DMS53 treated with DMSO at 0.1 percent for 48 hours (cell line): ENCODE data around the gene PALLD.
"Not testable (repeated sequence)": the region's sequence is repeated elsewhere in the genome, so short reads cannot be mapped to it uniquely, and the experiment has no call there.

ENCODE experiments used
- DNase-seq: peaks from one replicate; lab custom pipeline; 2025; ENCODE audit not compliant: unreplicated experiment; lab: John Stamatoyannopoulos, UW

PALLD gene

DNA sequence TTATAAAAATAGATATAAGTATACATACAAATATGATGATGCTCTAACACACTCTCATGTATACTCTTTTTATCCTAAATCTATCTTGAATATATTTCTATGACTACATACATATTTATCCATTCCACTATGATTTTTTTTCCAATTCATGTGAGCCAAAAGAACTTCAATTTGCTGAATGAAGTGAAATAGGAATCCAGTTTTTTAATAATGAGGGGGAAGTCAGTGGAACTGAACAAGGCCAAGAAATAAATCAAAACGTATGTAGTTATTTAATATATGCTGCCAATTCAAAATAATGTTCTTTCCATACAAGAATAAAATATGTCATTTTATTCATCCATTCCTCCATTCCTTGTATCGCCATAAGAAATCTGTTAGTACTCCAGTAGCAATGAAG, 6.1 kb upstream of the PALLD start:
- DNase-seq, result no peak

DNA sequence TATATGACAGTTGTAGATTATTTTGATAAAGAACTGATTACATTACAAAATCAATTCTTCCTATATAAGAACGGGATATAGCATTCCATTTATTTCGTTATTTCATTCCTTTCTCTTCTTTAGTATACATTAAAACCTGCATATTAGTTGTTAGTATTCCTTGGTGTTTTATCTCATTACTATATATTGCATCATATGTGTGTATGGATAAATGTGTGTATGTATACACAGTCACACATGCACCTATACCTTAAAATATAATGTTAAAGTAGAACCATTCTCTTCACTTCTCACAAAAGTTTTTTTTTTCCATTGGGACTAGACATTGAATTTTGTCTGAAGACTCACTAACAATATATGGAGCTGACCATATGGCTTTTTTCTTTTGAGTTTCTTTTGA, 5.3 kb upstream of the PALLD start:
- DNase-seq, result no peak

DNA sequence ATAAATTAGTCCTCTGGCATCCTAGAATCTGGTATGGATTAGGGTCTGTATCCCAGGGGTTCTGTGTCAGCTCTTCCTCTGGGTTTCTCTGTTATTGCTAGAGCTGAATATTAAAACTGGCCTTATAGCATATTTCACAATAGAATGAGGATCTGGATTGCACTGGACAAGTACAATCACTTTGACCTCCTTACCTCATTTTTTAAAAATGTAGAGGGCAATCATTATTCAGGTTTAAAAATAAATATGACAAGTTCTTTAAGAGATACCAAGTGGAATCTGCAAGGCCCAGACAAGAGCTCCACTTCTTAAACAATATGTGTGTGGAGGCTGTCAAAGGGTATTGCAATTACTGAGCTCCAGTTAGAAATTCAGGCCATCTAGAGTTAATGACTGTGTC, 1.4 kb downstream of the PALLD start:
- DNase-seq, result no peak

- DNase-seq, result no peak
These were observed 2.4 kb downstream of the PALLD start for GRCh38 chr4:168499241-168499640.

- DNase-seq, result peak; percentile 81
These were observed 4.6 kb downstream of the PALLD start for GRCh38 chr4:168501407-168501806.

DNA sequence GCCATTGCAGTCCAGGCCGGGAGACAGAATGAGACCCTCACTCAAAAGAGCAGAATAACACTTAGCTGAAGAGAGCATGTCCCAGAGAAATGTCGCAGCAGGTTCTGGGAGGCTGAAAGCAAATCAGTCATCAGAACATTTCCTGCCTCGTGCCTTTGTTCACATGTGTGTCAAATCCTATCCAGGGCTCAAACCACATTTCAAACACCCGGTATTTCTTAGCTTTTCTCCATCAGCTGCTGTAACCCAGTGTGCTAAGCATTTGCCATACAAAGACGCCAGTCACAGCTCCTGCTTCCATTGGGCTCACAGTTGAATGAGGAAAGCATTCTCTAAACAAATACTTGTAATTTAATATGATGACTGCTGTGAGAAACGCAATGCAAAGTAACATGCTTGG, 6.0 kb downstream of the PALLD start:
- no peak for DNase-seq

- no peak for DNase-seq
These were observed 7.0 kb downstream of the PALLD start for GRCh38 chr4:168503652-168504362.

DNA sequence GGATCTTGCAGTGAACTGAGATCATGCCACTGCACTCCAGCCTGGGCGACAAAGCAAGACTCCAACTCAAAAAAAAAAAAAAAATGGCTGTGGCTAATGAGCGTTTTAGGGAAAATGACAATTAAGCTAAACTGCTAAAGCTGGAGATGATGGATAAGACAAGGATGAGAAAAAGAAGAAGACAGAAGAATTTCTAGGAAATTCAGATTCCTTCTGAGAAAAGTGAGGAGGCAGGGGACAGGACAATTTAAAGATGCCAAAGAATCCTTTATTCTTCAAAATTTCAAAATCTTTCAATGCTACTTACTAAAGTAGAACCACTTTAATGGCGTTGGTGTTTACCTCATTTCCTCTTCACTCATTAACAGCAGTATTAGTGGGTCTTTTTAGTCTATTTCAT, 7.7 kb downstream of the PALLD start:
- no peak for DNase-seq

DNA sequence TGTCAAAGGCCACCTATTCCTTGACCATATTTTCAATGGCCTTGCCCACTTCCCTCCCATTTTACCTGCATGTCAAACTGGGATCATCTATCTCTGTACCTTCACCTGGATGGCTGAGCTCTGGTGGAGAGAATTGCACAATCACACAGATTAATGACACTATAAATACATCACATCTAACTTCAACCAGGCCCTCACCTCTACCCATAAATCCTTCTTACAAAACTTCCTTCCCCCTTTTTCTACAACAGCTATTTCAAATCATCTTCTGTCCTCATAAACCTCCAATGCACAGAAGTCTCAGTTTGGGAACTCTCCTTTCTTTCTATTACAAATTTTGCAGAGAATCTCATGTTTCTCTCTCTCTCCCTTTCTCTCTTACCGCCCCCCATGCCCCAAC, 9.2 kb downstream of the PALLD start:
- no peak for DNase-seq

DNA sequence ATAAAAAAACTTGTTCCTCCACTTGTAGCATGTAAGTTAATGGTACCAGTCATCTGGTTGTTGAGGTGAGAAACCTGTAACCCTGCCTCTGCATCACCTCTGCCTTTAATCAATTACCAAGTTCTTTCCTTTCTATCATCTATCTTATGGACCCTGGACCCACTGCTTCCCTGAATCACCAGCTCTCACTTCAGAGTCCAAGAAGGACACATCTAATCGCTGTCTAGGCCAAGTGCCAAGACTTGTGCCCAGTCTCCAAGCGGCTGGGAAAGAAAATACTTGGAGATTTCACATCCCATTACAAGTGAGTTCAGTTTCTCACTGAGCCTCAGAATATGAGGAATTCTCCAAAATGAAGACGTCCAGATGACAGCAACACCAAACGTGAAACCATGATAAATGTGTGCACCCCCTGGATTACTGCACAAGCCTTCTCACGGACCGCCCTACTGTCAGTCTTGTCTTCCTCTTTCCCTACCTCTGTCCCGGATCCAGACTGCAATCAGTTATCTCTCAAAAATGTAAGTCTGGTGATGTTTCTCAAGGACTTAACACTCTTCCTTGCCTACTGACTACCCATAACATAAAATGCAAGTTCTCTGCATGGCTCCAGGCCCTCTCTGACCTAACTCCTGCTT, 10.4 kb downstream of the PALLD start:
- DNase-seq, result no peak

GRCh38 chr4:168508683-168509082, 11.8 kb downstream of the PALLD start:
- no peak for DNase-seq

DNA sequence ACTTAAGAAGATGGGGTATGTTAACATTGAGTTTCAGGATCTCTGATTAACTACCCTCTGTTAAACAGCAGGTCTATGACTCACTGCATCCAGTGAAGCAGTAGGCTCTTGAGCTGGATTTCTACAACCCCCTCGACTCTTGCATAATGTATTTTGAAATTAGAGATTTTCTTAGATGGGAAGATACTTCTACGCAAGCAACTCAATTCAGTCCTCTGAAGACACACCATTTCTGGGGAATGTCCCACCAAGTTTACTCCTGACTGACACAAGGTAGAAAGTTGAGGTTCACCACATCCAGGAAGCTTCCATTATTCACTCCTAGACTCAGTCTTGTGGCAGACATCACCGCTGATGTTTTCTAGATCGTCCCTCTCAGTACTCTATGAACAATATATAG, 12.9 kb downstream of the PALLD start:
- DNase-seq, result no peak

DNA sequence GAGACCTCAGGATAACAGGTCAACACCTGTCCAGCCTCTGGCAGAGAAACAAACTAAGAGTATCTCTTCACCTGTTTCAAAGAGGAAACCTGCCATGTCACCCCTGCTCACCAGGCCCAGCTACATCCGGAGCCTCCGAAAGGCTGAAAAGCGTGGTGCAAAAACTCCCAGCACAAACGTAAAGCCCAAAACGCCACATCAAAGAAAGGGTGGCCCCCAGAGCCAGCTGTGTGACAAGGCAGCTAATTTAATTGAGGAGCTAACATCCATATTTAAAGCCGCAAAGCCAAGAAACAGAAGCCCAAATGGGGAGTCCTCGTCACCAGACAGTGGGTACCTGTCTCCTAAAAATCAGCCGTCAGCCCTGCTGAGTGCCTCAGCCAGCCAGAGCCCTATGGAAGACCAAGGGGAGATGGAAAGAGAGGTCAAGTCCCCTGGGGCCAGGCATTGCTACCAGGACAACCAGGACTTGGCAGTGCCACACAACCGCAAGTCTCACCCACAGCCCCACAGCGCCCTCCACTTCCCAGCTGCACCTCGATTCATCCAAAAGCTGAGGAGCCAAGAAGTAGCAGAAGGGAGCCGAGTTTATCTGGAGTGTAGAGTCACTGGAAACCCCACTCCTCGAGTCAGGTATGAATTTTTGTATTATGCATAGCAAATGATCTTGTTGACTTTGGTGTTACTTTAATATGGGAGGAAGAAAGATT, 15.1 kb downstream of the PALLD start:
- DNase-seq, result no peak

GRCh38 chr4:168513826-168514225, 17.0 kb downstream of the PALLD start:
- DNase-seq, result not testable (repeated sequence)

GRCh38 chr4:168514249-168514852, 17.5 kb downstream of the PALLD start:
- peak; percentile 6 for DNase-seq

DNA sequence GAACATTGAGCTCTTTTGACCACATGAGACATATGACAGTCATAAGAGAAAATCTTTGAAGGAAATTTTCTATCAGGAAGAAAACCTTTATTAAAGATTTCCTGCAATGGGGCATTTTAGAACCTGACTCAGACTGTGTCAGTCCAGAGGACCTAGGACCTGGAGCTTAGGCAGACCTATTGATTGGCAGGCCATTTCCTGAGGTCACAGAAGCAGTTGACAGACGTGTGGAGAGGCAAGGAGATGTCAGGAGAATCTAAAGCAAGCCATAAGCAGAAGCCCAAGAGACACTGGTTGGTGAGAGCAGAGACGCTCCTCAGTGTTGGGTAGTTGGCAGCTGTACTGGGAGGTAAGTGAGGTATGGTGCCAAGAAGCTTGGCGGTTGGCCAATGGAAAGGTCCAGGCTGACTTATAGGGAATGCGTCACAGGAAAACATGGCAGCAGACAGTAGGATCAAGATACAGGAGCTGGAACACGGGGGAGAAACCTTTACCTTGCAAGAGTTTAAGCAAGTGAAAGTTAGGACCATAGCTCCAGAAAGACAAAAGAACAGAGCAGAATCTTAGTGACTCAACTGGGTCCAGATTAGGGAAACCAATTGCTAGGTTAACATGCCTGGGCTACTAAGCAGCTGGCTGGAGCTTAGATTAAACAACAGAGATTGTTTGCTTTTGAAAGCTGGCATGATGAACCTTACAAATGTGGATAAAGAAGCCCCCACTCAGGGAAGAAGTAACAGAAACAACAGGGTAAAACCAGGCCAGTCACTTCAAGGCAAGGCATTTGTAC, 18.6 kb downstream of the PALLD start:
- no peak for DNase-seq

DNA sequence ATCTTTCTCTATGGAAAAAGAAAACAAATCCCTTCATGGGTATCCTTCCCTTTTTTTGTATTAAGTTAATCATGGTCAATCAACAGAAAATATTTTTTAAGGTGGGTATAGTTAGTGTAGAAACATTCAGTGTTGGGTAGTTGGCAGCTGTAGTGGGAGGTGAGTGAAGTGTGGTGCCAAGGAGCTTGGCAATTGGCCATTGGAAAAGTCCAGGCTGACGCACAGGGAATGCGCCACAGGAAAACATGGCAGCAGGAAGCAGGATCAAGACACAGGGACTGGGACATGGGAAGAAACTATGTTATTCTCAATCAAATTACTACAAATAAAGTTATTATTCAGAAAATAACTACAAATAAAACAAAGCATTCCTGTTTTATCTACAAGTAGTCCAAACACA, 20.0 kb downstream of the PALLD start:
- no peak for DNase-seq

DNA sequence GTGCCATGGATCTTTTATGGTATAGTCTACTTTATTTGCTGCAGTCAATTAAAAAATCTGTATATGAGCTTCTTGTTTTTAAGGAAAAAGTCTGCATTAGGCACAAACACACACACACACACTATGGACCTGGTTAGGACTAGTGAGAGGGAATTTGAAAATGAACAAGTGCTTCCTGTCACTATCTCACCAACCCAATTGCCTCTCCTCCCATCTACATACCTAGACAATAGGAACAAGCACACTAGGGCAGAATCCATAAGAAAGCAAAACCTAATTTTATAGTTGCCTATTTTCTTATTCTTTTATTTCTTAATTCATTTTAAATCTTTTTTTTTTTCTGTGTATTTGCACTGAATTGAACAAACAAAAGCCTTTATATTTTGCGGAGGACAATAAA, 22.7 kb downstream of the PALLD start:
- DNase-seq, result no peak

DNA sequence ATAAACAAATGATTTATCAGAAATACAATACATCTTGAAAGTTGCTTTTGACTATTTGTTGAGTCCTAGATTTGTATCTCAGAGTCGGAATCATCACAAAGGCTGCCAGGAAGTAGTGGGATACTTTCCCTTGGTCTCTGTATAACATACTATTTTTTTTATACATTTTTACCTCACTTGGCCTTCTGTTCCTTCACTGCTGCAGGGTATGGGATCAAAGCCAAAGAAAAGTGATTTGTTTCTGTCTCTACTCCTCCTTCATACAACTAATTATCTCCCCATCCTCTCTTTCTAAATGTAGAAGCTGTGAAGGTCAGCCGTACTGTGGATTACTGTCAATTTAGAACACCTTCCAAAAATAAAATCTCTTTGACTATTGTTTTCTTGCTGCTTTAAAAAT, 24.9 kb downstream of the PALLD start:
- no peak for DNase-seq

DNA sequence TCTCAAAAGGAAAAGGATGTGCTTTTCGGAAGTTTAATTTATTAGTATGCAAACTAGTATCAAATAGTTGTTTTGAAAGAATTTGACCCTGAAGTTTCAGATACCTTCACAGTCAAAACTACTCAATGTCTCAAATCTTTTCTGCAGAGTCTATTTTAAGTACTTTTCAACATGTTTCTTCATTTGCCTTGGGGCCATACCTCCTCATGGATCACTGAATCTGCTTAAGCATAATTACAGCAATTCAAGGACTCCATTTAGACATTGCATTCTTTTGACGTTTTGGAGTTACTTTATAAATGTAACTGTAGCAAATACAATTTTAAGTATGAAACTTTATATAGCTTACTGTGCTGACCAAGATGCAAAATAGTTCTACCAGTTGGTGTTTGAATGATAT, 25.5 kb downstream of the PALLD start:
- DNase-seq, result no peak

DNA sequence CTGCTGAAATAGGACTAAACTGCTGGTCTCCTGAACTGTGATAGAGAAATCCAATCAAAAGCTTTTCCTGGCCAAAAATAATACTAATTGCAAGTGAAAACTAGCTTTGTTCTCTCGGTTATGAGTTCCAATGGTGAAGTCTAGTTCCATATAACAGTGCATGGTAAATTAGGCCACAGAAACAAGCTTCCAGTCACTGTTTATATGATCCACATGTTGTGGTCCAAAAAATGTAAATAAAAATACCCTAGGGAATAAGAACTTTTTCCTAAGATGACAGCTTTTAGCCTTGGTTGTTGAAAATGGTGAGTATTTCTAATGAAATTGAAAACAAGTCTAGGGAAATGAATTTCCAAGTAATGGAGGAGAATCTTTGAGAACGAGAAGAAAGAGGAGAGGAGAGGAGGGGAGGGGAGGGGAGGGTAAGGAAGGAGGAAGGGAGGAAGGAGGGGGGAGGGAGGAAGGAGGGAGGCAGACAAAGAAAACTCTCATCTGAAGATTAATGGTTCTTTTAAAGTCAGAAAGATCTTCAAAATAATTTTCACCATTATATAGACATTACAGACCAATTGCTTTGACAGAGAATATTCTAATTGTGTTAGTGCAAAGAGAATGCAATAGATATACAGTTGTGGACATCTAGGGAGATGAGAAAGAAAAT, 26.1 kb downstream of the PALLD start:
- no peak for DNase-seq
